NCI-H524 treated with DMSO at 0.1 percent for 48 hours (cell line): Measurements from ENCODE around the gene SNX5.

Experiments
- DNase-seq: peaks from one replicate; lab custom pipeline; 2025; lab: John Stamatoyannopoulos, UW

Gene SNX5

GRCh38 chr20:17968366-17969277 is at the start of gene SNX5, which contains the start of gene MGME1:
Gene SNX5, minus strand, starts transcription at chr20:17968794. Its CDS starts 369 bp downstream, at chr20:17968425.
Gene MGME1, plus strand, starts transcription at chr20:17969018. Its CDS starts 842 bp downstream, at chr20:17969860.
- peak; percentile 97 for DNase-seq

GRCh38 chr20:18018100-18018499 is 49.5 kb upstream of the SNX5 start:
- no peak for DNase-seq

GRCh38 chr20:18016772-18017171 is 48.2 kb upstream of the SNX5 start:
- DNase-seq = no peak

- no peak for DNase-seq
These were observed 45.8 kb upstream of the SNX5 start for GRCh38 chr20:18014411-18014810.

- no peak for DNase-seq
These were observed 44.3 kb upstream of the SNX5 start for GRCh38 chr20:18012901-18013300.

GRCh38 chr20:18011951-18012645 is 43.5 kb upstream of the SNX5 start:
- no peak for DNase-seq

- DNase-seq = no peak
These were observed 42.9 kb upstream of the SNX5 start for GRCh38 chr20:18011482-18011881.

- DNase-seq = peak; percentile 49
These were observed 40.5 kb upstream of the SNX5 start for GRCh38 chr20:18009116-18009515.

- no peak for DNase-seq
These were observed 39.1 kb upstream of the SNX5 start for GRCh38 chr20:18007534-18008292.

GRCh38 chr20:18006684-18007083 is 38.1 kb upstream of the SNX5 start:
- DNase-seq = no peak

GRCh38 chr20:18005990-18006364 is 37.4 kb upstream of the SNX5 start:
- DNase-seq = no peak

- no peak for DNase-seq
These were observed 36.8 kb upstream of the SNX5 start for GRCh38 chr20:18005170-18005989.

- DNase-seq = no peak
These were observed 35.9 kb upstream of the SNX5 start for GRCh38 chr20:18004384-18005031.

- DNase-seq = no peak
These were observed 35.3 kb upstream of the SNX5 start for GRCh38 chr20:18003897-18004296.

GRCh38 chr20:18001131-18001921 is 32.7 kb upstream of the SNX5 start:
- DNase-seq = no peak

- no peak for DNase-seq
These were observed 31.0 kb upstream of the SNX5 start for GRCh38 chr20:17999566-17999965.

- no peak for DNase-seq
These were observed 29.9 kb upstream of the SNX5 start for GRCh38 chr20:17998446-17998845.

GRCh38 chr20:17995967-17996819 is 27.6 kb upstream of the SNX5 start:
- peak; percentile 10 for DNase-seq

GRCh38 chr20:17993546-17993945 is 25.0 kb upstream of the SNX5 start:
- DNase-seq = no peak
